Pulmonary artery endothelial cell (primary cell): Measurements from ENCODE around the gene SEMA3D. TPM values are rescaled to one million over a fixed set of nuclear protein-coding genes. Genes with fewer than 3 reads are reported as not detected.

Experiments
- DNase-seq: peaks from one replicate; pipeline ENCODE4 v3.0.0-alpha.2; 2011; ENCODE audit warnings: low read depth, low spot score
- total RNA-seq: library from RNA; depleted of rRNA; stranded (reverse); fragments of >200 nt; gene quantifications from 2 replicates; pipeline ENCODE4 v1.2.3, GENCODE V29; 2014

SEMA3D gene
- total RNA-seq, 1 donor from 2014 or later = 1.8 TPM

DNA sequence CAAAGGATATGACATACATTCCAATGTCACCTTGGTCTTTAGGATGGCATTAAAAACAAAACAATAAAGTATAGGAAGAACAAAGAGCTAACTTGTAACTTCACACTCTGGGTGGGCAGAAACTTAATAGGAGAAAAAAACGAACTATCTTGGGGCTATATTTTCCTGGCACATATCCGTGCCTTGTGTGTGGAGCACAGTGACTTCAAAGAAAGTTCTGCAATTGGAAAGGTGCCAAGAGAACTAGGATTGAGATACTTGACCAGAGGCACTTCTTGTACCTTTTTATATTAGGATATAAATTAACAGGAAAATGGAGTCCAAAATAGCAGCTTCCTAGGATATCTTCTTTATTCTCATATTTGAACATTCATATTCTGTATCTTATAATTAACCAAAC, 148.4 kb downstream of the SEMA3D start:
- no peak for DNase-seq

- no peak for DNase-seq
These were observed 153.6 kb downstream of the SEMA3D start for GRCh38 chr7:85033263-85033662.

DNA sequence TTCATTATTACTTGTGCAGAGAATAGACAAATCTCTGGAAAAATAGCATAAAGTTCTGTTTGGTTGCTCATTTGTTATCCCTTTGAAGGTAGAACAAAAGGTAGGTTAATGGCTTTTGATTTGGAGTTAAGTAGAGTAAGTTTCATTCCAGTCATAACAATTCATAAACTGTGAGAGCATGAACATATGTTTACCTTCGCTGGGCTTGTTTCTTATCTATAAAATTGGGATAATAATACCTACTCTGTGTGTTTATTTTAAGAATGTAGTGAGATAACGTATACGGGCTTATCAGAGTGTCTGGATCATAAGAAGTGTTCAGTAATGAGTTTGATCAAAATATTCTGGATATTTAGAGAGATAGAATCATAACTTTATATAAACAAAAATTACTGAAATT, 155.4 kb downstream of the SEMA3D start:
- no peak for DNase-seq

DNA sequence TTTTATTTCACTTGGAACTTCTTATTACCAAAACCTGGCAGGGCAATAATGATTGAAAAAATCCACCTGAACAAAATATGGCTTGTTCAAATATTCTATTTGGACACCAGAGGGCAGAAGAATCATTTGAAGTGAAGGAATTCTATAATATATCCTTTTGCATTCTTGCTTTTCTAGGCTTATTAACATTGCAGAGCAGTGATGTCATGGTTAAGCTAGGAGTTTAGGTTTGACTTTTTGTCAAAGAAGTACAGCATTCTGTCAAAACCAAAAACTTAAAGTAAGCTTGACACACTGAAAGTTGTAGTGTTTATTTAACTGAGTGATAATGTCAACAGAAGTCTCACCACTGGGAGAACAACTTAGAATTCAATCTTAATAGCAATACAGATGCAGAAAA, 156.0 kb downstream of the SEMA3D start:
- DNase-seq = no peak

DNA sequence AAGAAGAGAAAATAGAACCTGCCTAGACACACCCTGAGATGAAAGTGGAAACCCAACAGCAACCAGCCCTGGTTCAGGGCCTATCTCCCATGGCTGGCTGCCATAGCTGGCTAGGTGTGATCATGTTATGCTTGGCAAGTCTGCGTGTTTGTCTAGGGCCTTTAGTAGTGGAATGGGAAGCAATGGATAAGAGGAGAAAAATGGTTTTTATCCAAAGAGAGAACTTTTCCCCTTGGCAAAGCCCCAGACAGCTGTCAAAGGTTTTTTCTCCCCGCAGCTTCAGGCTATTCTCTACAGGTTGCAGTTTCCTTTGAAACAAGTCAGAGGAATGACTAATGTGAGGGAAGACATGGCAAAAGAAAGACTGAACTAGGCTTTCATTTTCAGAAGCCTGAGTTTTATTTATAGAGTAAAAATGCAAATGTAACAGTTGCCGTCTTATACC, 161.5 kb downstream of the SEMA3D start:
- no peak for DNase-seq

DNA sequence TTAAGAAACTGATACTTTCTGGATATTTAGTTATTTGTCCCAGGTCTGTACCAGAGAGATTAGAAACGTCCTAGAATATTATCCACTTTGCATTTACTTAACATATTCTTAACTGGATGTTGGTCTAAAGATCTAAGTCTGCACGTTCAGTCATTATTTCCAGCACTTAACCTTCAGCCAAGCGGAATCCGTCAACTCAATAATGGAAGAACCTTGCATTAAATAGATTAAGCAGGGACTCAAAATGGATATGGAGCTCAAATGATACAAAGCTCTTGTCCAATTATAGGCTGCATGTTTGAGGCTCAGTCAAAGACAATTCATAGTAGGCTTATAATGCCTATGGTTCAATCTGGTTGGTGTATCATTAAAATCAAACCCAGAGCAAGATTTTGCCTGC, 162.9 kb downstream of the SEMA3D start:
- no peak for DNase-seq

DNA sequence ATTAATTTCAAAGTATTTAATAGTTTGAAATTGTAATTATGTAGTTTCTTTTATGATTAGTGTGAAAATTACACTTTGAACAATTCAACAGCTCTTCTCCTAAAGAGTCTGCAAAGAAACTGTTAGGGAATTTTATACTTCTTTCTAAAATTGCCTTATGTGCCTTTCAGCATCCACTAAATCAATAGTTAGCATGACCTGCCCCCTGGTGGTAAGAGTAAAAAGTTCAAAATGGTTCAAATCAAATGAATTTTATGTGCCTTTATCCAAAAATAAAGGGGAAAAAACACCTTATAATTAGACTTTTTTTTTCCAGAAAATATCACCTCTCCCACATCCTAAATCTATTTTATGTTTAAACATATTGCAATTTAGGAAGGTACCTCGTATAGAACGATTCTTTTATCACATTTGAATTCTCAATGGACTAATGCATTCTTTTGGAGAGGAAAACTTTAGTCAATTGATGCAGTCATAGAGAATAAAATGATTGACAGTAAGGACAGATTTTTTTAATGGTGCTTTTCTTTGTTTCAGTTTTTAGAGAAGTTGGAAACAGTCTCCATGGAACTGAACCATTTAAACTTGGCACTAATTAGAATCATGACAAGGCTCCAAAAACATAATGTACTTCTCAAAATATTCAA, 163.7 kb downstream of the SEMA3D start:
- no peak for DNase-seq

DNA sequence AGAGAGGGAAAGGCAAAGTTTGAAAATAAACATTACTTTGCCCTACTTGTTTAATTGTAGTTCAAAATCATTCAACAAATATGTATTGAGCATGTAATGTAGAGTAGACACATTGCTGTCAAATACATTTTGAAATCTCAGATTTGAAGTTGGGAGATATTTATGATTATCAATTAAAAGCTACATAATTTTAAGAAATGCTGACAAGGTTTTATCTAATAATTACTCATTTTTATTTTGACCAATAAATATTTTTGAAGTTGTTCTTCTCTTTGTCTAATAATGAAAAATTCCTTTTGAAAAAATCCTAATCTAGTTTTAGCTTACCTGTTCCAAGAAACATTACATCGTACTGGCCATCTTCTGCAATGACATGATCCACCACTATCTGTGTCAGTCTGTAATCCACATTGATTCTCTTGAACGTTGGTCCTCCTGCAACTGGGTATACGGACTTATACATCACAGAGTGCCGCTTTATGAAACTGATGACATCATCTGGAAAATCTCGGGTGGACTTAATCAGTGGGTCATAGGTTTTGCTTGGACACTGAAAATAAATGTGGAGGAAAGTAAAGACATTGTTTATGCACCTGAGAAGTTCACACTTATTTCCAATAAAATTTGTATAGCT, 164.7 kb downstream of the SEMA3D start:
- no peak for DNase-seq

DNA sequence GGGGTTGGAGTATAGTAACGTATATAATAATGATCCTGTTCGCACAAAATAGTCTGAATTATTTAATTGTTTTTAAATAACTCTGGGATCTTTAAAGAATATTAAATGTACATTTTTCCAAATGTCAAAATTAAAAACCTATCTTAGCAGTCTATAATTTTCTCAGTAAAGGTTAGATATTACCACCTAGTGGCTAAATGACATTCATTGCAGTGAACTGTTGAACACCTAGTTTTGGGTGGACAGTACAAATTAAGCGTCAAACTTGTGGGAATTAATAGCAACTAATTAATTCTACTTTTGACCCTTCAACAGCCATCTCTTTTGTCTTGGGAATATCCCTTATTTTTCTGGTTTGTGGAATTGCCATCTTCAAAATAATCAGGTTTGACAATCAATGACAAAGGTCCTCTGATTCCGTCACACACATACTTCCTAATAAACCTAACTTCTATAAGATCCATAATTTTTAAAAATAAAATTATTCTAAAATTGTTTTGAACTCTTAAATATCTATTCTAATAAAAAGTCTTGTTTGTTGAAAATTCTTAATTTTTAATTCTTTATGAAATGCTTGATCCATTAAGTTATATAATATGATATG, 165.7 kb downstream of the SEMA3D start:
- DNase-seq = no peak

- DNase-seq = no peak
These were observed 167.1 kb downstream of the SEMA3D start for GRCh38 chr7:85019778-85020177.

DNA sequence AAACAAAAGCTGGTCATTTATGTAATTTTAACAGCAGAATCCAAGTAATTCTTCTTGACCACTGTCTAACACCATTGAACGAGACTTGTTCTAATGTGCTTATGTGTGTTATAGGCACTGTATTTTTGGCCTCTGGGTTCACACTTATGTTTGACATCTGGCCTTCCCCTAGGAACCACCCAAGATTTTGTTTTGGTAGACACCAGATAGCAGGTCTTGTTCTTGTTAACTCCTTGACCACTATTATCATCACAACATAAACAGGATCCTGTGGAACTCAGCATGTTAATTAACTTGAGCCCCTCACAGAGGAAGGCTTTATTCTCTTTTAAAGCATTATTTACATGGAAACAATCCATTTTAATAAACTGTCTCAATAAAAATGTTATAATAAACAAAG, 167.7 kb downstream of the SEMA3D start:
- no peak for DNase-seq

DNA sequence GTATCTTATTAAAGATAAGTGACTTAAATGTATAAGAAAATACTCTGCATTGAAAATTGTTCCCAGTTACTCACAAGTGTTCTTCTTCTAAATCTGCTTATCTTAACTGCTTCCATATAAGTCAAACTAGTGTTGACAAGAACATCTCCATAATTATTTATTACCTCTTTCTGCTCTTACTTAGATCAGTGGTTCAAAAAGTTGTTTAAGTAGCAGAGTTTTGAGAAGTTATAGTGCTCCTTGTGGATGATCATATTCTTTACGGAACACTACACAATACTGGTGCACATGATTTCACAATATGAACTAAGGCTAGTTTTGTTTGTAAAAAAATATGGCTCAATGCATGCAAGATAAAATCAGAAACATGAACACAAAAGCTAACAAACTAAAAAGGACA, 168.4 kb downstream of the SEMA3D start:
- DNase-seq = no peak

DNA sequence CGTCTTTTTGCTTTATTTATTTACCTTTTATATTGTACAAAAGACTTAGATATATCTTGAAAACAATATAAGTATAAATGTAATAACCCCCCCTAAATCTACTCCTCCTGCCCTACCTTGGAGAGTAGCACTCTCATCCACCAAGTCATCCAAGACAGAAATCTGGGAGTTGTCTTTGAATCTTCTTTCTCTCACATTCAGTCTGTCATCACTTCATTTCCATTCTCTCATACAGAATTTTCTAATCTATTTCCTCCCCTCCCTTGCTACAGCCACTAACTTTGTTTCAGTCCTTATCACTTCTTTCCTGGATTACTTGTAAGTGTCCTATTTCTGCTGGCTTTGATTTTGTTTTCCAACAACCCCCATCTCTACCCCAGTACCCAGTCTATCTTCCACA, 170.6 kb downstream of the SEMA3D start:
- DNase-seq = no peak

GRCh38 chr7:85014936-85015660, 171.8 kb downstream of the SEMA3D start:
- DNase-seq = no peak

GRCh38 chr7:85011127-85011526, 175.7 kb downstream of the SEMA3D start:
- no peak for DNase-seq

GRCh38 chr7:85010306-85010705, 176.6 kb downstream of the SEMA3D start:
- DNase-seq = no peak

- DNase-seq = no peak
These were observed 180.1 kb downstream of the SEMA3D start for GRCh38 chr7:85006754-85007153.

- no peak for DNase-seq
These were observed 182.5 kb downstream of the SEMA3D start for GRCh38 chr7:85004402-85004801.

DNA sequence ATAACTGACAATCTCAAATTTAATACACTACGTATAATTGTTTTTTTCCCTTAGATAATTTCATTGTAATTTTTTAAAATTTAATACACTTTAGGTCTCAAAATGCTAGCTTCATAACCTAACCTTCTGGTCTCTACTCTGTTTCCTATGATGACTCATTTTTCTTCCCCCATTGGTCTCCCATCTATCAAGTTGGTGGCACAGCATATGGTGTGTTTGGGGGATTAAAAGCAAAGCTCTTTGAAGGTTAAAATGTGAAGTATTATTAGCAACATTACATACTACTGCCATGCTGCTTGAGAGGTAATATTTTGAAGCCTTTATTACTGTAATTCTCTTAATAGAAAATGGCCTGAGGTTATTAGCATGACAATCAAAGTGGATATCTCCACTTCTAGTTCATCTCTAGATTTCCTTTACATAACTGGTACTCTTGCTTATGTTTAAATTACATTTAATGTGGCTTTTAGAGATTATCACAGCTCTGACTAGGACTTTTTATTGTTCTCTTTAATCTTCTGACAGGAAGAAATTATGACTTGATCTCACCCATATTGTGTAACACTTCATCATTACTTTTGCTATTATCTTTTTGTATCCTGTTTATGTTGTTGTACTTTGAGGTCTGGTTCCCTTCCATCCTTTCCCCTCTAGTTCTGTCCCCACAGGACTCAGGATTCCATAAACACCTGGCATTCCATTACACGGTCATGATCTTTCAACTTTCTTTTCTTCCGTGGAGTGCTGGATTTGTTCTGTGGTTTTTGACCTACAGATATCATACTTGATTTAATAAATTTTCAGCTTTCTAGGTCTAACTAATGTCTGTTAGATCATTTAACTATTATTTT, 185.1 kb downstream of the SEMA3D start:
- DNase-seq = no peak

DNA sequence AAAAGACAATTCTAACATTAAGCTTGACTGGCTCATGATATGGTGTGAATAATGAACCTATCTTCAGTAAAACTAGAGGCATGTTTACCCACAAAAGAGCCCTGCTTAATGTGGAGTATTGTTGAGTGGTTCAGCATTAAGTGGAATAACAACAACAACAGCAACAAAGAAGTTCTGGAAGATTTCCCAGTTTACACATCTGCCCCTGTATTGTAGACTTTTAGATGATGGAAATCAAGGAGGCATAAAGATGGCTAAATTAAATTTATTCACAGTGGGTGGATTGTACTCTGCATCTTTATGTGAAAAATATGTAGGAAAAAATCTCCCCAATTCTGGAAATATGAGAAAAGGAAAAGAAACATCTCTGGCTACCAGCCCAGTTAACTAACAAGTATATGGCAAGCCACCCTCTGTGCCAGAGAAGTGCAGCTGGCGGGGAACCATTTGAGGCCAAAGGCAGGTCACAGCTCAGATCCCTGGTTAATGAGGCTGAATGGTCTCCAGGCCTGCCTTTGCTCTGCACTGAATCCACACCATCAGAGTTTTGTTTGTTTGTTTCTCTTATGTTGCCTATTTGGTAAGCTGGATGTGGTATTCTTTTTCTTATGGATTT, 186.0 kb downstream of the SEMA3D start:
- no peak for DNase-seq

DNA sequence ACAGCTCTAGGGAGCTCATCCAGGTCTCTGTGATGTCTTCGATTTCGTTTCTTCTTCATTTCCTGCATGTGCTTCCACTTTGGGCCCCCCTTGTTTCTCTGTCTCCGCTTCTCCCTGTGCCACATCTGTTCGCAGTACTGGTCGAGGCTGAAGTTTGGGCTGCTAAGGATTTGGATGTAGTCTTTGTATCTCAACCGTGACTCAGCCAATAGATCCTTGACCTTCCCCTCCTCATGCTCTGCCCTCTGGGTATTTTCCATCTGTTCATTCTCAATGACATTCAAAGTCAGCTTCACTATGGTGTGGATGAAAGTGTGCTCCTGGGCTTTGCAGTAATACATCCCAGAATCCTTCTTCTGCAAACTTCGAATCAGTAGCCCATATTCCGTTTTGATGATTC, 187.4 kb downstream of the SEMA3D start:
- no peak for DNase-seq
